NOMO-1 (cell line): ENCODE results near the gene LHX8.
"Not testable (repeated sequence)": the region's sequence is repeated elsewhere in the genome, so short reads cannot be mapped to it uniquely, and the experiment has no call there.

Experiments
- DNase-seq, 2 experiments: peaks; one replicate each; lab custom pipeline; 2025; ENCODE audit not compliant: unreplicated experiment in 2 of 2; lab: John Stamatoyannopoulos, UW

LHX8 gene

DNA sequence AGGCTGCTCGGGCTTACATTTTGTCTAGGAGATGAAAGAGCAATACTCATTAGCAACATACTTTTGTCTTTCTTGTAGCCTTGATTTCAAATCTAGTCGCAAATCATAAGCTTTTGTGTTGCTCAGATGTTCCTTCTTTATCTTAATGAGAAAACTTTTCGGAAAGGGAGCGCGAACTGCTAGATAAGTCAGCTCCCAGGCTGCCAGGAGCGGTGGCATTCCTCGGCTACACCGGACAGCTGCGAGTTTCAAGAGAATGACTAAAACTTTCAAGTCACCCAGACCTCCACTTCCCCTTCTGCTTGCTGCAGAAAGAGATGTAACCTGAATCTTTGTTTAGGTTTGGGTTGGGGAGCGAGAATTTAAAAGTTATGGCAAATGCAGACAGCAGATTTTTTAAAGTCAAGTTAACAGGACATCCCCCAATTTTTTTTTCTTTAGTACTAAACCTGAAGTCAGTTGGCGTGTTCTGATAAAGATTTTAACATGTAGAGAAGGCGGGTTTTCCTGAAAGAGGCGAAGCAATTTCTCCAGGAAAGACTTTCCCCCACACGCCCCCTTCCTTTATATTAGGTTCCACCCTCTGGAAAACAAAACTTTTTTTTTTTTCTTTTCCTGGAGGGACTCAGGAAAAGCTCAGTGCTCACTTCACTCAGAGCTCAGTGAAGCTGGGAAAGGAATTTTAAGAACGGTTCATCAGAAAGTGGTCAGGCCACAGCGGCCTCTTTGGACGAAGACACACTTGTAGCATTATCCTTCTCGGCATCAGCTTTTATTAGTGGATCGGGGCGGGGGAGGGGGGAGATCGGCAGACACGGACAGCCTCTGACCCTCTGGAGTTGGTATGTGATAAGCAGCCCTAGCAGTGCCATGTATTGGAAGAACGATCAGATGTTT is at the start of gene LHX8:
Gene LHX8, plus strand, starts transcription at position 639 of the 897 bp plus-strand sequence. CDS start 2,227 bp downstream, outside the sequence.
- no peak for DNase-seq

DNA sequence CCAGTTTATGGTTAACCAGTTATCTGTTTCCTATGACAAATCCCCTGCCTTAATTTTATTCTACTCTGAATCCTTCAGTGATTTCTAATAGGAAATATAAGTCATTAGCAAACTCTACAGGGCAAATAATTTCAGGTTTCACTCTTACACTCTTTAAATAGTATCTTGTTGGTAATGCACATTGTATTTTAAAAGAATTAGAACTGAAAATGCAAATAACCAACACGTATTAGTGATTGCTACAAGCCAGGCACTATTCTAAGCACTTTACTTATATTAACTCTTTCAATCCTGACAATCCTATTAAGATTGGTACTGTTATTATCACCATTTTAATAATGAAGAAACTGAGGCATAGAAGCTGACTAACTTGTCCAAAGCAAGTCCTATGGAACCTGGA is 48.3 kb upstream of the LHX8 start:
- DNase-seq, result no peak

DNA sequence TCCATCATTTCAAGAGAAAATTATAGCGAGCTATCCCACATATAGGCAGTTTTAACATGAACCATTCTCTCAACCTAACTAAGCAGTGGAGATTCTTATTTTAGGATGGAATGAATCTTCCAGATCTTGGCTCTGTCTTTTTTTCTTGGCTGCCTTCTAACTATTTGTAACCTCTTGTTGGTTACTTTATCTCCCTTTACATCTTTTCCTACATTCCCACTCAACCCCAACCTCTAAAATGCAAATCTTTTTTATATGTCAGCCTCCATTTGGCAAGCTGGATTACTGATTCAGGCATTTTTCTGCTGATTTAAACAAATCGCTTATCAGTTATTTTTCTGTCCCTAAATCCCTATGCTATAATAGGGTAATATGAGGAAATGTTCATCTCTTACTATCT is 46.9 kb upstream of the LHX8 start:
- DNase-seq, result no peak

DNA sequence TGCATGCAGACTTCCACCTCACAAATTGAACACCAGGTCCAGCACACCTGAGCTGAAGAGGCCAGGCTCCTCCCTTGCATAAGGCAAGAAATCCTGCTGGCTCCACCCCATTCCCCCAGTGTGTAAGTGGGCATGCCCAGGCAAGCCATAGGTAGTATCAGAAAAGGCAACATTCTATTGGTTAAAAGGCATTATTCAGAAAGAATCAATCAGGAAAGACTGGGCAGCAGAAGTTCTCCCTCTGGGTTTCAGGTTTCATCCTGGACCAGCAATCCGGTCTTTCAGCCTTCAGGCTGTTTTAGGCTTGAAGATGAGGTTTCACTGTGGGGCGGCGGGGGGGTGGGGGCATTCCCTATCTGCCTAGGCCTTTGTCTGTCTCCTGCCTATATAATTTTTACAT is 42.0 kb upstream of the LHX8 start:
- DNase-seq, result no peak

DNA sequence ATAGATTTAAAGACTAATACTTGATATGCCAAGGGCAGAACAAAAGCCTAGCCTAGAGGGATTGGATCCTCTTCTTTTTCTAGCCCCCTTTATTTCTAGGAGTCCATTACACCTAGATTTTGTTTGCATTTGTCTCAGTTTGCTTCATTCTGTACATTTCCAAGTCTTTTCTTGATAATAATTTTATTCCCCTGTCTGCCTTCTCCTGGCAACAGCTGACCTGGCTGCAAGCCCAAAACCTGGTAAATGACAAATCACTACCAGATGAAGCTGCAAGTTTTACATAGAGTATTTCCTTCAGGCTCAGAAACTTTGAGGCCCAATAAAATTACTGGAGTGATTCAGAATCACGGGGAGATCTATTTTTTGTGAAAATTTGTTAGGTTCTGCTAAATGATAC is 36.5 kb upstream of the LHX8 start:
- no peak for DNase-seq

DNA sequence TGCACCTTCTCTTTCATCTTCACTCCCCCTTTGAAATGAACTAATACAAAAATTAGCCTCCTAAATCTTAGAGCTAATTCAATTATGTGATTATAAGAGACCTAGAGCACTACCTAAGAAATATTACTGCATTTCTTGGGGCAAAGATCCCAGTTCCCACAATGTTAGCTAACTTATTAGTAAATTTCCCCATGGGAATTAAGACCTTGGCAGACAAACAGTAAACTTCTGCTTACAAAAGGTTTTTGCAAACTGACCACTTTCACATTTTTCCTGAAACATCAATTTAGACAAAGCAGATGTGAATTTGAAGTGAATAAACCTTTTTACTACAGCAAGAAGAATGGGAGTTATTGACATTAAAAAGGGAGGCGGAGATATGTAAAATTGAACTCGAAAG is 34.6 kb upstream of the LHX8 start:
- DNase-seq, result no peak

DNA sequence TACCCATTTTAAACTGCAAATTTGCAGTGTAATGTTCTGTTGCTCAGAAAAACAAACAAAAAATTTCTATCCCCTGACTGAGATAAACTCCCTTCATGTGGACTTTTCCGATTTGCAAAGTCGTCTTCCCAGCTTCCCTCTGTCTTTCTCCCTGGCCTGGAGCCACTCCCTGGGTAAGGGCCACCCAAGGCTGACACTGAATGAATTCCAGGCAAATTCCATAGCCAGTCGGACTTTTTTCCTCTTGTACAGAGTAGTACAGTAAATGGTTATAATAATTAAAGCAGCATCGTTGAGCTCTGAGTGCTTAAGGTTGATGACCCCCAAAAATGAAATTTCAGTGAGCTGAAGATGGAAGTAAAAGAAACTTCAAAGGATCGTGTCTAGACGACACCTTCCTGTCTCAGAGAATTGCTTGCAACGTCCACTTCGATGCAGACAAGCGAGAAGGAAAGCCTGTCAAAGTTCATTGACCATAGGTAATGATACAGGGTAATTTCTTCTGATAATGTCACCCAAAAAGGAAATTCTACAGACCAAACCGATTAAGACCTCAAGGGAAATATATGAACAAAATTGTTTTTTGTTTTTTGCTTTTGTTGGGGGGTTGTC is 33.6 kb upstream of the LHX8 start:
- DNase-seq, result no peak

DNA sequence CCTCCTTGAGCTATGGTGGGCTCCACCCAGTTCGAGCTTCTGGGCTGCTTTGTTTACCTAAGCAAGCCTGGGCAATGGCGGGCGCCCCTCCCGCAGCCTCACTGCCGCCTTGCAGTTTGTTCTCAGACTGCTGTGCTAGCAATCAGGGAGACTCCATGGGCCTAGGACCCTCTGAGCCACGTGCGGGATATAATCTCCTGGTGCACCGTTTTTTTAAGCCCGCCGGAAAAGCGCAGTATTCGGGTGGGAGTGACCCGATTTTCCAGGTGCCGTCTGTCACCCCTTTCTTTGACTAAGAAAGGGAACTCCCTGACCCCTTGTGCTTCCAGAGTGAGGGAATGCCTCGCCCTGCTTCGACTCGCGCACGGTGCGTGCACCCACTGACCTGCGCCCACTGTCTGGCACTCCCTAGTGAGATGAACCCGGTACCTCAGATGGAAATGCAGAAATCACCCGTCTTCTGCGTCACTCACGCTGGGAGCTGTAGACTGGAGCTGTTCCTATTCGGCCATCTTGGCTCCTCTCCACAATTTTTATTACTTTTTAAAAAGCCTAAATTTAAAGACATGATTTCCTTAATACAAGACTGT is 21.7 kb upstream of the LHX8 start:
- not testable (repeated sequence) for DNase-seq

DNA sequence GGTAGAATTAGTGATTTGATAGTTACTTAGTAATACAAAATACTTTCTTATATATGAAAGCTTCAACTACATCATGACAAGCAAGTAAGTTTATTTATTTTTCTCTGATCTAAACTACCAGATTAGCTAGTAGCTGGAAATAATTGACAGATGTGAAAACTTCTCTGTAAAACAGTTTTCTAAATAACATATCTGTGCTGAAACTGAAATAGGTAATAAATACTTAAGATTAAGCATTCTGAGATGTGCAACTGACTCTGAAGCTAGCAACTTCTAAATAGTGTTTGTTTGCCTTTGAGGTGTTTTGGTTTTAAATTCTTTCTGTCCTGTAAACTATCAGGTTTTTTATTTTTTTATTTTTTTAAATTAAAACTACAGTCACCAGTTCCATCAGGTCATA is 18.5 kb upstream of the LHX8 start:
- DNase-seq, result no peak

DNA sequence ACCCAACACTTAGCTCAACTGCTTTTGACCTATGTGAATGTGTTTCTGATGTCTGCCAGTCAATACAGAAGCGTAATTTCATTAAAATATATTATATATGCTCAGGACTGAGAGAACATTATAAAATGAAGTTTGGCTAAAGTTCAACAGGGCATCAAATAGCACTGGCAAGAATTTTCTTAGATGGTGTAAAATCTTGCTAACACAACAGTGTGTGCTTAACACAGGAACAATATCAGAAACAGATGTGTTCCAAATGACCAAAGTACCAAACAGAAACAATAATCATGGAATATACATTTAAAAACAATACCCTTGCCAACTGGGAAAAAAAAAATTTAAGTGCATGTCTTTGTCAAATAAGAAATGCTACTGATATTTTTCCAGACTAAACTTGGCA is 10.4 kb upstream of the LHX8 start:
- DNase-seq, result no peak

DNA sequence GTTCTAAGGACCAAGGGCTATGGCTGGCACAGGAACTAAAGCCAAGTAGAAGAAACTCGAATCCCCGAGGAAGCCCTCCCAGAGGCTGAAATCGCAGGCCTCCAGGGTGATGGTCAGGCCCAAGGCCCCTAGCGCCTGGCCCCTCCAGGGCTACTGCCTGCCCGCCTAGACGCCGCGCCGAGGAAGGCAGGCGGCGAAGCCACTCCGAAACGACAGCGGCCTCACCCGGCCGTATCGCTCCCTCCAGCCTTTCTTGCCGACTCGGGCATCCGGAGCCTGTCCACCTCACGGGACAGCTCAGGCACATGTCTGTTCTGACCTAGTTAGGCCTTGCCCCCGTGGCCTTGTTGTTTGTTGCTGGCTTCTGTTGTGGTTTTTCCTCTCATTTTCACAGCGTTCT is 9.7 kb upstream of the LHX8 start:
- no peak for DNase-seq

DNA sequence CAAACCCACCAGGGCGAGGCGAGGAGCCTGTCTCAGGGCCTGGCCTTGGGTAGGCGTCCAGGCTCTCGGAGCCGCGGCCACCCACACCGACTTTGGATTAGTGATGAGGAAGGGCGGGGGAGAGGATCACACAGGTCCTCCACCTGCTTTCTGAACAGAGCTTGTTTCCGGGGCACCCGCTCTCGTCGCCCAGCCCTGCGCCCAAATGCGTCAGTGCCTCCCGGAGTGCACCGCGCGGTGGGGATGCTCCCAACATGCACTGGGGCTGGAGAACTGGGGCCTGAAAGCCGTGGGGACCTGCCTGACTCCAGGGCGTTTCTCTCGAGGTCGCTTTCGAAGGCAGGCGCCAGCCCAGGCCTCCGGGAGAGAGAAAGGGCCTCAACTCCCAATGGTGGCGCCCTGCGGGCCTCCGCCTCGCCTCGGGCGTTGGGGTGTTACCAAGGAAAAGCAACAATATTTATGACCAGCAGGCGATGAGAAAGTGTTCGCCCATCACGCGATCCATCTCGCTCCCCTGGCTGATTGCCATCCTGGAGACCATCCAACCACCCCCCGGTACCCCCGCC is 8.9 kb upstream of the LHX8 start:
- DNase-seq, result no peak

DNA sequence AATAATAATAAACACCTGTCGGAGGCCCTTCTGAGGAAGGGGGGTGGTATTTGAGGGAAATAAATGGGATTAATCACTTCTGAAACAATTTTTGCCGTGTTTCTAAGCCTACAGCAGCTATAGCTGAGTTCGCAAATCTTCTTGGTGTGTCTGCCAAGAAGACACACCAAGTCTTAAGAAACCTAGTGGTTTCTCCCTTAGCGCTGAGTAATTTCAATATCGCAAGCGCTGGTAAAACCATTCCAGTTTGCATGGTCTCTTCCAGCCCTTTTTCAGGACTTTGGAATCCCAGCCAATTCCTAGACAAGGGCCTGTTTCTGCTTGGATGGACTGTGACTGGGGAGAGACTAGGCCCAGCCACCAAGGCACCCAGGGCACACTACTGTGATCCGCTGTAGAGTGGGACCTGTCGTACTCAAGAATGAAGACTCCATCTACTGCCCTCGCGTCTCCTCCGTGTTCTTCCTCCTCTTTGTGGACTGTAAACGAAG is 7.5 kb upstream of the LHX8 start:
- DNase-seq, result no peak

DNA sequence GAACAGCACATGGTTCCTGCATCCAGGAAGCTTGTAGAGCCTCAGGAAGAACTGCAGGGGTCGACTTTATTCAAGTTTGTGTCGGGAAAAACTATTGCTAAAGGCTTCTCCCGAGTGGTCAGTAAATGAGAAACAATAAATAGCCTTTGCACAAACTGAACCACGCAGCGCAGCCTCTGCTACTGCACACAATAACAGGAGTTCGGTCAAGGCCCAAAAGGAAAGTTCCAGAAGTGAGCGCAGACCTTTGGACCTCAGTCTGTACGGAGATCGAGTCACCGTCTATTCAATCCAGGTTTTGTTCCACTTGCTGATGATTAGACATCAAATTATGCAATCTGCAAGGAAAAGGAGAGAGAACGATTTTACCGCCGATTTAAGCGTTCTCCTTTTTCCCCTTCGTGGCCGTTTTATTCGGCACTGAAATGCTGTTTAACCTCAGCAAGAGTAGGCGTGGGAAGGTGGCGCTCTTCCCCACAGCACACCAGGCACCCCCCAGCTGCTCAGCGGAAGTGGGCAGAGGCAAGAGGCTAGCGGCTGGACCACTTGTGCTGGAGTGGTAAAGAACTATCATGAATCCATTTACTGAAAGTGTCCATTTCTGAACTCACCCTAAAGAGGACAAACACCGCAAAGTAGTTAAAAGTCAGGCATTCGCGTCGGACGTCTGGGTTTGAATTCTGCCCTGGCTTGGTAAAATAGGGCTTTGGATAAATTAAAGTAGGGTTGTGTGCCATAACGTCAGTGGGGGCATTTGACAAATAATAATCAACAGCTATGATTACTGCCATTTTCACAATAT is 6.1 kb upstream of the LHX8 start:
- DNase-seq, result no peak

DNA sequence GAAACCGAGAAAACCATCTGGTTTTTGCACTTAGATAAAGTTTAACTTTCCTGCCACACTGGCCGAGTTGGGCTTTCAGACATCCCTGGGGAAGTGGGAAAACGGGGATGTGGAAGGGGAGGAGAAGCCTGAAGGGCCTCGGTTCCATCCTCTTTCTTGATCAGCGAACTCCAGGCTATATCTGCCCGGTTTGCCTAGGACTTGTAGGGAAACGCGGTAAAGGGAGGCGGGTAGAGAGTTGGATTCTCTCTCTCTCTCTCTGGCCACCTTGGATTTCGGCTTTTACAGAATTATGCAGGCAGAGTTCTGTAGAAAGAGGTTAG is 4.6 kb upstream of the LHX8 start:
- DNase-seq, result no peak

DNA sequence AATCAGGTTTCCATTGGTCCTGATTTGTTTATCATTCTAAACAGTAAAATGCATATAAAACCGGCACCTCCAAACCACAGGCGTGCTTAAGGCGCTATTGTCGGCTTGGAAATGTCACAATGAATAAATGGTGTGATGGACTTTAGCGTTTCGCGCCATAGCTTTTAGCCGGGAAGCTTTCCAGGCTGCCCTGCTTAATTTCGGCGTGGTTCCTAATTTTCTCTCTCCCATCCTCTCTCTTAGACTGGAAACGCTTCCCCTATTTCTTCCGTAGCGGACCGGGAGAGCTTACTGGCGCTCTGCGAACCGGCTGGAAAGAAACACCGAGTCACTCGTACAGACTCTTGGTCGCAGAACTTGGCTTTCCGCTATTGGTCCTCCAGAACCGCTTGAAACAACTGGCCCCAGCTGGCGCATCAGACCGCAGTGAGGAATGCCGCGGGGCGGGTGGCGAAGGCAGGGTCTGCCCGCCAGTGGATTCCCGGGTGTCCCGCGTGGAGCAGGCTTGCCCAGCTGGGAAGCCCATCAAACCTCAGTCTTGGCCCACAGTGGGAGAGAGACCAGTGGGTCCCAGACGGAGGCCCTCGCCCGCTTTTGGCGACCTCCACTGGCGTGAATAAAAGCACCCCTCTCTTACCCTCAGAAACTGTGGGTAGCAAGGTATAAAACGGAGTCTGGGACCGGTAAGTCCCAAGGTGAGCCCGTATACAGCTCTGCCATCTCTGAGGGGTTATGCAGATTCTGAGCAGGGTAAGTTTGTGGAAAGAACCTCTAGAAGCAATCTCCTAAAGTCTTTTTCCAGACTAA is 4.0 kb upstream of the LHX8 start:
- DNase-seq, result no peak

DNA sequence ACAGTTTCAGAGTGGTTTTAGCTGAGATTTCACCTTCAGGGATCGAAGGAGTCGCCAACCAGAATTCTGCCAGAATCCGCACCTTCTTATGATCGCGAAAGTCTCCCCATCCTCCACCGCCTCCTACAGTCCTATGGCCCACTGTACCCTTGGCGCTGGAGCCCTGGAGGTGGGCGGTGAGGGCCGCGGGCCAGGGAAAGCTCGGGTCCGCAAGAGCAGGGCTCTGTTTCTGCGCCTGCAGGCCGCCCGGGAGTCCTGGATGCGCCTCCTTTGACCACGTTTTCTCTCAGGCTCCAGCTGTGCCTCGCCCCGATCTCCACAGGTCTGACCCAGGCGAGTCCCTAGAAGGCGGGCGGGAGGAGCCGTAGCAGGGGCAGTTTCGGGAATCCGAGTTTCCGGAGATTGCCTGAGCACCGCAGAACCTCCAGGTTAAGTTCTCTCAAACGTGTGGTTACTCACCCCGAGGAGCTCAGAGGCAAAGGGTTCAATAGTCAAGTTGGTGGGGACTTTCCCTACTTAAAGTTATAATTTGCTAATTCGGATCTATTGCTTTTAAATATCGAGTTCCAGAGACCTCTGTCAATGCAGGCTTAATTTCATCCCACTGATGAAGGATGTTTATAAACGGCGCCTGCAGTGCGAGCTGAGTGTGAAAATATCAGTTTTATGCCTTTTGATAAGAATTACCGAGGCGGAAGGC is 3.2 kb upstream of the LHX8 start:
- DNase-seq, result no peak

DNA sequence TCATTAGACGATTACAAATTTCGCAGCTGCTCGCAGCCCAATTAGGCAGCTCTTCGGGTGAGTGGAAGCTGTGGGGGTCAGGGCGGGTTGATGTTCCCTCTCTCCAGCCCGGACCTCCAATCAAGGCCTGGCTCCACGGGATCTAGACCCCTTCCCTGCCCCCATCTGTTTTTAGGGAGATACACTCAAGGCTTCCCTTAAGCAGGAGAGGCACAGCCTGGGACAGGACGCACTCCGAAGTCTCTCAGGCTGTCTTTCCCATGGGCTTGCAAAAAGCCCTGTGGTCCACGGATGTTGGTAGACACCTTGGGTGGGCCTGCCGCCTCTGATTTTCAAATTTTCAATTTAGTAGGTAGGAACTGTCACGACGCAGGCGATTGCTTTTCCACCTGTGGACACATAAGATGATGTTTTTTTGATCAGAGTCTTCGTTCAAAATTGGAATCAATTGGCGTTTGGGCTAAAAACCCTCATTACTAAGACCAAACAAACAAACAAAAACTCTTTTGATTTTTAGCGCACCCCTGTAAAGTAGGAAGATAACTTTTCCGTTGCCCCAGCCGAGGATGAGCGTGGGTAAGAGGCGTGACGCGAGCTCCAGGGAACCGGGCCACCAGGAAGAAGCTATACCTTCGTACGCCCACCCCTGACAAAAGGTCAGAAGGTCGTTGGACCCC is 2.5 kb upstream of the LHX8 start:
- no peak for DNase-seq

DNA sequence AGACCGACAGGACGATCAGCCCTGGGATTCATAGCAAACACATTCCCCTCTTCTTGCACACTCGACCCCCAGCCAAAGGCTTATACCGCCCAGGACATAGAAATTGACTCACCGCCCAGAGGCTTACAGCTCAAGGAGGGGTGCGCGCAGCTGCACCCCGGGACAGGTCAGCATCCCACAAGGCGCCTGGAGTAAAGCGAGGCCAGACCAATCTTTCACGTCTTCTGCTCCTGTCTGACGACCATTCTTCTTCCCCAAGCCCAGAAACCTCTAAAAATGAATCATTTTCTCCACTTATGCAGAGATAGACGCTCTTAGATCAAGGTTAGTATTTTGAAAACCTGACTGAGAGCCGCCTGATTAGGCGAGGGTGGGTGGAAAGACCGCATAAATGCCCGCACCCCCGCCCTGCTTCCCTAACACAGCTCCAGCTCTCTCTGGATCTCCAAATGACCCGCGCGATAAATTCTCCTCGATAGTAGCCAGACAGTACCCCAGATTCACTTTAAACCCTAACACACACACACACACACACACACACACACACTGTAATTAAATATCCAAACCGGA is 1.9 kb upstream of the LHX8 start:
- no peak for DNase-seq
